Mucosa of descending colon (tissue), 3 donors: Measurements from ENCODE around the gene TOR4A. TPM values are rescaled to one million over a fixed set of nuclear protein-coding genes. Genes with fewer than 3 reads are reported as not detected.

Source experiments
- ATAC-seq: fragments of 200-7000 bp; cut with Tn5 transposase; one replicate; pipeline ENCODE4 v1.9.1; 2020; ENCODE audit warnings: mild to moderate bottlenecking, moderate library complexity
- DNase-seq, 3 donors: peaks; one replicate each; pipeline ENCODE4 v3.0.0-alpha.2; 2020
- H3K36me3 ChIP-seq: fragments of 200-600 bp; one replicate; pipeline ENCODE4 v1.8.0; 2021; ENCODE audit warnings: low read depth, mild to moderate bottlenecking
- H3K4me1 ChIP-seq: fragments of 200-600 bp; one replicate; pipeline ENCODE4 v1.8.0; 2021; ENCODE audit warnings: low read depth, mild to moderate bottlenecking
- H3K4me3 ChIP-seq: fragments of 200-600 bp; one replicate; pipeline ENCODE4 v1.8.0; 2021; ENCODE audit warnings: mild to moderate bottlenecking
- H3K9me3 ChIP-seq: fragments of 200-600 bp; one replicate; pipeline ENCODE4 v1.8.0; 2021; ENCODE audit warnings: mild to moderate bottlenecking
- intact Hi-C, 2 donors: fragments of 100-400 bp; cut with DNase I in 1 of 2; cut with micrococcal nuclease in 1 of 2; formaldehyde crosslinking; loops; one replicate each; pipeline versions ENCODE4 v1.11.0 to v1.11.1; 2022; cut with DNase I, micrococcal nuclease
- total RNA-seq, 3 donors: library from RNA; stranded (reverse); fragmentation: NEBNext Ultra II Directional in 2 of 3; extraction: Animal tissue kit (Norgen Biotek cat#: 25700) in 2 of 3; gene quantifications; one replicate each; pipeline versions ENCODE4 v1.2.1 to v1.2.4, GENCODE V29; 2021 to 2023
- TF ChIP-seq, protein P1 (sequence below): fragments of 200-600 bp; IDR thresholded peaks from one replicate; pipeline ENCODE4 v1.8.0; 2022; ENCODE audit warnings: antibody characterized with exemption, mild to moderate bottlenecking
- donor health status: DM: no; HTN: no; CAD: no; lungs with moderate emphysema.
- donor health status: DM: no; HTN: no; CAD: no.
- donor health status: DM: no; HTN: yes; CAD: no.

Gene TOR4A
- total RNA-seq, 3 donors from 2014 or later: 23.3 to 48.6 (median 45.3) TPM

DNA sequence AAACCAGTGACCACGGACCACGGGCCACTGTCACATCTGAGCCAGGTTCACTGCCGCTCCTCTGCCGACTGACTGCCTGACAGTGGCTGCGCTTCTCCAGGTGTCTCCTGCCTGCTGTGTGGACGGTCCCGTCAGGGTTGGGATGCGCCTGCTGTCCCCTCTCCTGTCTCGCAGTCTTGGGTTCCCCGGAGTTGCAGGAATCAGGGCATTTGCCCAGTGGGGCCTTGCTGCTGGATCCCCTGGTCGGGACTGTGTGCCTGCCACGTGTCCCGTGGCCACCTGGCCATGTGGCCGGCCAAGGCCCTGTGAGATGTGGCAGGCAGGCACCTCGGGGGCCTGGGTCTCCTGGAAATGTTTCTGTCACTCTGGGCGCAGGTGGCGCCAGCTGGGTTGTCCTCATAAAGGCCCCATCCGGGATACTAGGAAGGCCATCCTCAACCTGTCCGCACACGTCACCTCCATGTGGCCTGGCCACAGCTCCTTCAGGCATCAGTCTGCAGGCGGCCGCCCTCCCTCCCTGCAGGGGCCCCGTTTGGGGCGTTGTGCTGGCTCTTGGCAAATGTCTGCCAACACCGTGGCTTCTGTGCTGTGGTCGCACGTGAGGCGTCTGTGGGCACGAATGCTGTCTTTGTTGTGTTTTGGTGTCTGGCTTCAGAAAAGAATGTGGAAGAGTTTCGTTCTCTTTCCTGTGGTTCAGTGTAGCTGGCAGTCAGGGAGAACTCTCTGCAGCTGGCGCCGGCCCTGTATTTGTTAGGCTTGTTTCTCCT, 6.4 kb upstream of the TOR4A start:
- ATAC-seq (no peak), DNase-seq (no peak)
- Histone ChIP-seq H3K4me1 (peaks cover 37% of the 10 kb centered on the region), H3K9me3 (no peaks in the 10 kb centered on the region), H3K36me3 (no peaks in the 10 kb centered on the region), H3K4me3 (no peak overlapping the region)
- TF ChIP-seq, protein P1, sequence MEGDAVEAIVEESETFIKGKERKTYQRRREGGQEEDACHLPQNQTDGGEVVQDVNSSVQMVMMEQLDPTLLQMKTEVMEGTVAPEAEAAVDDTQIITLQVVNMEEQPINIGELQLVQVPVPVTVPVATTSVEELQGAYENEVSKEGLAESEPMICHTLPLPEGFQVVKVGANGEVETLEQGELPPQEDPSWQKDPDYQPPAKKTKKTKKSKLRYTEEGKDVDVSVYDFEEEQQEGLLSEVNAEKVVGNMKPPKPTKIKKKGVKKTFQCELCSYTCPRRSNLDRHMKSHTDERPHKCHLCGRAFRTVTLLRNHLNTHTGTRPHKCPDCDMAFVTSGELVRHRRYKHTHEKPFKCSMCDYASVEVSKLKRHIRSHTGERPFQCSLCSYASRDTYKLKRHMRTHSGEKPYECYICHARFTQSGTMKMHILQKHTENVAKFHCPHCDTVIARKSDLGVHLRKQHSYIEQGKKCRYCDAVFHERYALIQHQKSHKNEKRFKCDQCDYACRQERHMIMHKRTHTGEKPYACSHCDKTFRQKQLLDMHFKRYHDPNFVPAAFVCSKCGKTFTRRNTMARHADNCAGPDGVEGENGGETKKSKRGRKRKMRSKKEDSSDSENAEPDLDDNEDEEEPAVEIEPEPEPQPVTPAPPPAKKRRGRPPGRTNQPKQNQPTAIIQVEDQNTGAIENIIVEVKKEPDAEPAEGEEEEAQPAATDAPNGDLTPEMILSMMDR: no peak
- intact Hi-C loops: no loop called here

DNA sequence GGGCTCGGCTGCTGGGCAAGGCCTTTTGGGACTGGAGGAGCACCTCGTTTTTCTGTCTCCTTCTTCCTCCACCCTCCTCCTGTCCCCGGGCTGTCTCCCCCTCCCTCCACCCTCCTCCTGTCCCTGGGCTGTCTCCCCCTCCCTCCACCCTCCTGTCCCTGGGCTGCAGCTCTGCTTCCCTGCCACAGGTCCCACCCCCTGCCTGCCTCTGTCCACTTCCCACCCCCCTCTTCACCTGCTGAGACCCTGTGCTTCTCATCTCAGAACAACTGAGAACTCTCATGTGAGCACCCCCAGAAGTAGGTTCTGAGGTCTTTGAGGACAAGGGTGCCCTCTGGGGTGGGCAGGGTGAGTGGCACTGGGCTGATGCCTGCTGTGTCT, 5.8 kb upstream of the TOR4A start:
- ATAC-seq (no peak), DNase-seq (no peak)
- no peaks in the 10 kb centered on the region for H3K9me3 ChIP-seq
- TF ChIP-seq, protein P1: no peak
- H3K36me3 ChIP-seq: no peaks in the 10 kb centered on the region
- H3K4me1 ChIP-seq: peaks cover 43% of the 10 kb centered on the region
- no peak overlapping the region for H3K4me3 ChIP-seq
- intact Hi-C loops: no loop called here

DNA sequence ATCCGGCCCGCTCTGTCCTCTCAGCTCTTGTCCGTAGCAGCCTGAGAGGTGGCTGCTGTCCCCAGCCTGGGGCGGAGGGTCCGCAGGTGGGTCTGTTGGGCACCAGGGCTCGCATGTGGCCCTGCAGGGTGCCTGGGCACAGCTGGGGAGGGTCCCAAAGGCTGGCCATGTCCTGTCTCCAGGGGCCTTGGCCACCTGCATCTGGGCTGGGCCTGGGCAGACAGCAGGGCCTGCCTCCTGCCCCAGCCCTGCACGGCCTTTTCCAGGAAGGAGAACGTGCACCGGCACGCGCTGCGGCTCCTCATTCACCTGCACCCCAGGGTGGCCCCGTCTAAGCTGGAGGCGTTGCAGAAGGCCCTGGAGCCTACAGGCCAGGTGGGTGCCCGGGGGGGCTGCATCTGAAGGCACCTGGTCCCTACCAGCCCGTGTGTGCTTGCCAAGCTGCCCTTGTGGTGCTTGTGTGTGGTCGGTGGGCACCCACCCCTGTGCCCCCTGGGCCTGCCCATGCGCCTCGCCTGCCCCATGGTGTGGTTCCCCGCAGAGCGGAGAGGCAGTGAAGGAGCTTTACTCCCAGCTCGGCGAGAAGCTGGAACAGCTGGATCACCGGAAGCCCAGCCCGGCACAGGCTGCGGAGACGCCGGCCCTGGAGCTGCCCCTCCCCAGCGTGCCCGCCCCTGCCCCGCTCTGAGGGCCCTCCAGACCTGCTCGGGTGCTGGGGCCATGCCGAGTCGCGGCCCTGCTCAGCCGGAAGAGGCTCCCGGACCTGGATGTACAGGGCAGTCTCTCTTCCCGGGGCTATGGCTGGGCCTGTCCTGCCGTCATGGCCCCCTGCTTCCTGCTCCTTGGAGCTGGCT, 5.1 kb upstream of the TOR4A start:
- TF ChIP-seq, protein P1: no peak
- no peaks in the 10 kb centered on the region for H3K9me3 ChIP-seq
- peaks cover 50% of the 10 kb centered on the region for H3K4me1 ChIP-seq
- no peak overlapping the region for H3K4me3 ChIP-seq
- no peaks in the 10 kb centered on the region for H3K36me3 ChIP-seq
- ATAC-seq (no peak), DNase-seq (no peak)
- intact Hi-C loops: no loop called here

- no peak overlapping the region for H3K4me3 ChIP-seq
- ATAC-seq (no peak), DNase-seq (peak in 1 of 3 donors; percentile 33)
- intact Hi-C loops: no loop called here
- peaks cover 44% of the 10 kb centered on the region for H3K4me1 ChIP-seq
- H3K9me3 ChIP-seq: no peaks in the 10 kb centered on the region
- H3K36me3 ChIP-seq: no peaks in the 10 kb centered on the region
- TF ChIP-seq, protein P1: no peak
Measured at GRCh38 chr9:137273095-137273490, 4.4 kb upstream of the TOR4A start.

GRCh38 chr9:137273611-137274320, 3.8 kb upstream of the TOR4A start:
- peak; percentile 1 for ATAC-seq
- Histone ChIP-seq H3K9me3 (no peaks in the 10 kb centered on the region), H3K4me3 (no peak overlapping the region), H3K4me1 (peaks cover 41% of the 10 kb centered on the region), H3K36me3 (no peaks in the 10 kb centered on the region)
- intact Hi-C loops: no loop called here
- DNase-seq: peak in 2 of 3 donors; percentile 57 to 70
- TF ChIP-seq, protein P1: no peak
